Lower lobe of right lung (tissue), 2 donors: ENCODE data around the gene SH3RF3. TPM values are rescaled to one million over a fixed set of nuclear protein-coding genes. Genes with fewer than 3 reads are reported as not detected.

Source experiments
- ATAC-seq, 2 donors: fragments of 200-7000 bp; cut with Tn5 transposase; one replicate each; pipeline ENCODE4 v1.9.1; 2020 to 2022; ENCODE audit warnings: mild to moderate bottlenecking in 2 of 2, moderate library complexity in 2 of 2
- DNase-seq: peaks from one replicate; pipeline ENCODE4 v3.0.0-alpha.2; 2020
- H3K27ac ChIP-seq: fragments of 200-600 bp; one replicate; pipeline ENCODE4 v1.8.0; 2022
- H3K27me3 ChIP-seq: fragments of 200-600 bp; one replicate; pipeline ENCODE4 v1.8.0; 2022; ENCODE audit warnings: low read depth
- H3K36me3 ChIP-seq: fragments of 200-600 bp; one replicate; pipeline ENCODE4 v1.8.0; 2022; ENCODE audit warnings: mild to moderate bottlenecking
- H3K4me1 ChIP-seq: fragments of 200-600 bp; one replicate; pipeline ENCODE4 v1.8.0; 2022
- H3K4me3 ChIP-seq: fragments of 200-600 bp; one replicate; pipeline ENCODE4 v1.8.0; 2022; ENCODE audit warnings: mild to moderate bottlenecking
- H3K9me3 ChIP-seq: fragments of 200-600 bp; one replicate; pipeline ENCODE4 v1.8.0; 2022
- intact Hi-C: fragments of 100-400 bp; cut with DNase I; formaldehyde crosslinking; loops from one replicate; pipeline ENCODE4 v1.11.0; 2022
- total RNA-seq: library from RNA; stranded (reverse); fragmentation: NEBNext Ultra II Directional; extraction: Animal tissue kit (Norgen Biotek cat#: 25700); gene quantifications from one replicate; pipeline ENCODE4 v1.2.1, GENCODE V29; 2021
- TF ChIP-seq, protein P1 (sequence below): fragments of 200-600 bp; IDR thresholded peaks from one replicate; pipeline ENCODE4 v1.8.0; 2022; ENCODE audit warnings: antibody characterized with exemption, mild to moderate bottlenecking
- donor health status: DM: no; HTN: yes; CAD: no; lungs with severe emphysema.

SH3RF3 gene
- total RNA-seq, 1 donor from 2014 or later: 5.7 TPM

DNA sequence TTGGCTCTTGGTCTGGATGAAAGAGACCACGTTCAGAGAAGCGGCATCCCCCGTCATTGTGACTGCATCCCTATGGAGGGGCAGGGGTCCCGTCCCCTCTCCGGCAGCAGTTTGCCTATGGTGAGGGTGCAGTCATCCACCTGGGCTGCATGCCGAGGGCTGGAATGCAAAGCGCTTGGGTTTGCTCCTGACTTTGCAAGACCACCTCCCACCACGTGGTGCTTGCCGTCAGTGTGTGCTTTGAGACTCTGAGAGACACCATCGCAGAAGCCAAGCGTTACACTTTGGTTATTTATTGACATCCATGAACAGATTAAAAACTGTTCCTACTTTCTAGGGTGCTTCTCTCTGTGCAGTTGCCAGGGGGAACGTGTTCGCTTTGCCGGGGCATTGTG lies 59.5 kb downstream of the SH3RF3 start:
- no peak overlapping the region for H3K27ac ChIP-seq
- H3K9me3 ChIP-seq: no peaks in the 10 kb centered on the region
- DNase-seq: no peak
- no peaks in the 10 kb centered on the region for H3K36me3 ChIP-seq
- TF ChIP-seq, protein P1, sequence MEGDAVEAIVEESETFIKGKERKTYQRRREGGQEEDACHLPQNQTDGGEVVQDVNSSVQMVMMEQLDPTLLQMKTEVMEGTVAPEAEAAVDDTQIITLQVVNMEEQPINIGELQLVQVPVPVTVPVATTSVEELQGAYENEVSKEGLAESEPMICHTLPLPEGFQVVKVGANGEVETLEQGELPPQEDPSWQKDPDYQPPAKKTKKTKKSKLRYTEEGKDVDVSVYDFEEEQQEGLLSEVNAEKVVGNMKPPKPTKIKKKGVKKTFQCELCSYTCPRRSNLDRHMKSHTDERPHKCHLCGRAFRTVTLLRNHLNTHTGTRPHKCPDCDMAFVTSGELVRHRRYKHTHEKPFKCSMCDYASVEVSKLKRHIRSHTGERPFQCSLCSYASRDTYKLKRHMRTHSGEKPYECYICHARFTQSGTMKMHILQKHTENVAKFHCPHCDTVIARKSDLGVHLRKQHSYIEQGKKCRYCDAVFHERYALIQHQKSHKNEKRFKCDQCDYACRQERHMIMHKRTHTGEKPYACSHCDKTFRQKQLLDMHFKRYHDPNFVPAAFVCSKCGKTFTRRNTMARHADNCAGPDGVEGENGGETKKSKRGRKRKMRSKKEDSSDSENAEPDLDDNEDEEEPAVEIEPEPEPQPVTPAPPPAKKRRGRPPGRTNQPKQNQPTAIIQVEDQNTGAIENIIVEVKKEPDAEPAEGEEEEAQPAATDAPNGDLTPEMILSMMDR: no peak
- no peak for ATAC-seq
- H3K4me1 ChIP-seq: peaks cover 22% of the 10 kb centered on the region
- intact Hi-C loops: no loop called here
- H3K4me3 ChIP-seq: no peak overlapping the region
- H3K27me3 ChIP-seq: no peaks in the 10 kb centered on the region

DNA sequence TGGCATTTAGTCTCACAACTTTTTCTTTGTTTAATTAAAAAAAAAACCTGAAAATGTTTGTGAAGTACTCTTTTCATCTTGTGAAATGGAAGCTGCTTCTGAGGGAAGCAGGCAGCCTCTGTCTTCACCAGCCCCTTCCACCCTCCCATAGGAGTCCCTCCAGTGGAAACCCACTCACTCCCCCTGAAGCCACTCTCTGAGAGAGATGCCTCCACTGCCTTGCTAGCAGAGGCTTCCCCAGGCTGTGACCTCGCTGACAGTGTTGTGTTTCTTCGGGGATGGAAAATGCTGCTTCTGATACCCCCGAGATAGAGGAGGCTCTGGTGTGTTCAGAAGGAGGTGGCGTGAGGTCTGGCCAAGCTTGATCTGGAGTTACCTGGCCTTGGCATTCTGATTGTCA lies 59.9 kb downstream of the SH3RF3 start:
- TF ChIP-seq, protein P1: no peak
- no peak for ATAC-seq
- H3K4me1 ChIP-seq: peaks cover 22% of the 10 kb centered on the region
- H3K27ac ChIP-seq: no peak overlapping the region
- no peaks in the 10 kb centered on the region for H3K27me3 ChIP-seq
- H3K4me3 ChIP-seq: no peak overlapping the region
- no peaks in the 10 kb centered on the region for H3K9me3 ChIP-seq
- H3K36me3 ChIP-seq: no peaks in the 10 kb centered on the region
- intact Hi-C loops: no loop called here
- no peak for DNase-seq

DNA sequence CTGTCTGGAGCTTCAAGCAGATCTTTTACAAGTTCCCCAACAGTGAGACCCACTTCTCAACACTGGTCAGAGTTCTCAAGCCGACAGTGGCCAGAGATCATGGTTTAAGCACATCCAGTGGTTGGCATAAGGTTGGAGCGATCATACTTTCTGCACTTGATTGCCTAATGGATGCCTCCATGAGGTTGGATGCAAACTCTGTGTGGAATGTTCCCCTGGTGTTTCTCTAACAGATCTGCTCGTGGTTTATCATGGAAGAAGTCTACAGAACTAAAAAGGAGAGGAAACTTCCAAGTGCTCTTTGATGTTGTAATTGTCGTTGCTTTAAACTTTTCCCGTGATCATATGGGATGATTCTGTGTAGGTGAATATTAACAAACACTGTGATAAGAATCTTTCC lies 60.7 kb downstream of the SH3RF3 start:
- Histone ChIP-seq H3K4me3 (no peak overlapping the region), H3K27ac (no peak overlapping the region), H3K4me1 (peaks cover 26% of the 10 kb centered on the region), H3K9me3 (no peaks in the 10 kb centered on the region), H3K36me3 (no peaks in the 10 kb centered on the region), H3K27me3 (no peaks in the 10 kb centered on the region)
- no peak for ATAC-seq
- DNase-seq: no peak
- intact Hi-C loops: no loop called here
- TF ChIP-seq, protein P1: no peak

DNA sequence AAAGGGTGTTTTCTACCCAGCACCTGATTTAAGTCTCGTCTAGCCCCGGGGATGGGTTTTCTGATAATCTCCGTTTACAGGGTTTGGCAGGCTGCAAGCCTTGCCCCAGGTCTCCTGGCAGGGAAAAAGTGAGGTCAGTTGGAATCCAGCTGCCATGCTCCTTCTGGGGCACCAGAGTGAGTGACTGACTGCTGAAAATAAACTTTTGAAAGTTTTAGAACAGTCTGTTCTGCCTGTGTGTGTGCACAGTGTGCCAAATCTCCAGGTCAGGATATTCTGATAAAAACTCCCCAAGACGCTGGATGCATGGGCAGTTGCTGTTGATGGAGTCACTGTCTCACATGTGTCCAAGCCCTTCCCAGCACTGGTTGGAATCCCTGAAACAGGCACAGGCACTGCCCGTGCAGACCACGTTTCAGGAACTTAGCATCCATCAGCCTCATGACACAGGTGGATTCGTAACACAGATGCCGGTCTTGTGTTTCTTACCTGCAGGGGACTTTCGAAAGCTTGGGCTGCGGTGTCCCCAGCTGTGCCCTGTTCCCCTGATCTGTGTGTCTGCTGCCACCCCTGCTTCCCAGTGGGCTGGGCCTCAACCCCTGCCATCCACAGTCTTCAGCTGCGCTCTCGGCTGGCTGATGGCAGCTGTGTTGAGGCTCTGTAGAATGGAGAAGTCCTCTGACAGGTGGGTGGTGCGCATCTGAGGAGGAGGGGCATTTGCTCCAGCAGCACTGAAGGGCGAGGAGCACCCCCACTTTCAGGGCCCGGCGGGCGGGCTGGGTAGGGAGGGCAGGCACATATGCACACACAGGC lies 65.0 kb downstream of the SH3RF3 start:
- intact Hi-C loops: no loop called here
- Histone ChIP-seq H3K27ac (no peak overlapping the region), H3K9me3 (no peaks in the 10 kb centered on the region), H3K4me1 (peaks cover 21% of the 10 kb centered on the region), H3K4me3 (no peak overlapping the region), H3K27me3 (no peaks in the 10 kb centered on the region), H3K36me3 (no peaks in the 10 kb centered on the region)
- DNase-seq (no peak), ATAC-seq (no peak)
- TF ChIP-seq, protein P1: no peak

DNA sequence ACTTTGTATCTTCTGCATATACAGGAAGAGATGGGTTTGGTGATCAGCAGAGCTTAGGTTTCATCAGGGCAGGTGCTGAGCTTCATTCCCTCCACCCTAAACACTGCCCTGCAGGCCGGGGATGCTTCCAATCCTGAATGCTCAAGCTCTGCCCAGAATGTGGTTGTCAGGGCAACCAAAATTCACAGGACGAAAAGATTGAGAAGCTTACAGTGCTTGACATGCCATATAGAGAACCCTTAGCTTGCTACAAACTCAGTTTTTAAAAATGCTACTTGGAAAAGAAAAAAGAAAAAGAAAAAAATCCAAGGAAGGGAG lies 65.6 kb downstream of the SH3RF3 start:
- Histone ChIP-seq H3K4me3 (no peak overlapping the region), H3K27ac (no peak overlapping the region), H3K4me1 (peaks cover 21% of the 10 kb centered on the region), H3K9me3 (no peaks in the 10 kb centered on the region), H3K27me3 (no peaks in the 10 kb centered on the region), H3K36me3 (no peaks in the 10 kb centered on the region)
- ATAC-seq (no peak), DNase-seq (no peak)
- intact Hi-C loops: no loop called here
- TF ChIP-seq, protein P1: no peak
